Liver (tissue), 9 donors: ENCODE results near the gene ECE1. TPM values are rescaled to one million over a fixed set of nuclear protein-coding genes. Genes with fewer than 3 reads are reported as not detected.

Experiments
- DNase-seq: peaks from one replicate; pipeline ENCODE4 v3.0.0-alpha.2; 2017; ENCODE audit warnings: low spot score
- H3K27ac ChIP-seq, 2 donors: one replicate each; pipeline ENCODE4 v1.7.0; 2013; ENCODE audit warnings: inconsistent platforms in 2 of 2, low read length in 2 of 2, control low read depth in 1 of 2, low read depth in 1 of 2, mild to moderate bottlenecking in 1 of 2
- H3K27me3 ChIP-seq, 4 donors: one replicate each; pipeline versions ENCODE4 v1.6.1 to v1.7.0; 2013; ENCODE audit warnings: low read length in 3 of 4, inconsistent platforms in 1 of 4, mild to moderate bottlenecking in 1 of 4, moderate library complexity in 1 of 4; ENCODE audit not compliant: control insufficient read depth in 4 of 4, insufficient read depth in 4 of 4
- H3K36me3 ChIP-seq, 4 donors: one replicate each; pipeline versions ENCODE4 v1.6.1 to v1.7.0; 2013; ENCODE audit warnings: low read length in 3 of 4, mild to moderate bottlenecking in 3 of 4, low read depth in 1 of 4, moderate library complexity in 1 of 4; ENCODE audit not compliant: control insufficient read depth in 4 of 4, insufficient read depth in 3 of 4
- H3K4me1 ChIP-seq, 4 donors: one replicate each; pipeline versions ENCODE4 v1.6.1 to v1.7.0; 2013; ENCODE audit warnings: low read length in 3 of 4, mild to moderate bottlenecking in 3 of 4, moderate library complexity in 1 of 4; ENCODE audit not compliant: control insufficient read depth in 4 of 4, insufficient read depth in 4 of 4
- H3K4me3 ChIP-seq, 3 donors: one replicate each; pipeline versions ENCODE4 v1.6.1 to v1.7.0; 2013; ENCODE audit warnings: low read length in 3 of 3, control low read depth in 1 of 3, low read depth in 1 of 3, mild to moderate bottlenecking in 1 of 3
- H3K9ac ChIP-seq, 2 donors: one replicate each; pipeline ENCODE4 v1.7.0; 2013; ENCODE audit warnings: low read length in 2 of 2, mild to moderate bottlenecking in 2 of 2, moderate library complexity in 2 of 2, control low read depth in 1 of 2, low read depth in 1 of 2
- H3K9me3 ChIP-seq, 4 donors: one replicate each; pipeline versions ENCODE4 v1.6.1 to v1.7.0; 2013; ENCODE audit warnings: low read length in 3 of 4; ENCODE audit not compliant: control insufficient read depth in 4 of 4
- ATF3 ChIP-seq: IDR thresholded peaks from 2 replicates; pipeline ENCODE4 v1.6.1; 2016; ENCODE audit warnings: antibody characterized with exemption
- CTCF ChIP-seq: fragments of 150-350 bp; IDR thresholded peaks from 2 replicates; pipeline ENCODE4 v1.5.1; 2017; ENCODE audit warnings: improper control_type of control experiment, low read depth, low read length; ENCODE audit not compliant: missing input control
- EGR1 ChIP-seq, 2 donors: IDR thresholded peaks; 2 replicates each; pipeline ENCODE4 v1.6.1; 2016 to 2018; ENCODE audit warnings: antibody characterized with exemption in 2 of 2, low read depth in 2 of 2
- FOXA1 ChIP-seq: IDR thresholded peaks from 2 replicates; pipeline ENCODE4 v1.6.1; 2016; ENCODE audit warnings: antibody characterized with exemption
- FOXA2 ChIP-seq: IDR thresholded peaks from 2 replicates; pipeline ENCODE4 v1.6.1; 2016; ENCODE audit warnings: antibody characterized with exemption
- GABPA ChIP-seq, 2 donors: IDR thresholded peaks in 1 of 2; conservative IDR thresholded peaks in 1 of 2; 2 replicates each; pipeline ENCODE4 v1.6.1; 2016; ENCODE audit warnings: antibody characterized with exemption in 2 of 2, mild to moderate bottlenecking in 1 of 2, moderate library complexity in 1 of 2
- HNF4A ChIP-seq, 2 donors: conservative IDR thresholded peaks; 2 replicates each; pipeline ENCODE4 v1.6.1; 2016; ENCODE audit warnings: antibody characterized with exemption in 2 of 2, mild to moderate bottlenecking in 2 of 2
- HNF4G ChIP-seq: IDR thresholded peaks from 2 replicates; pipeline ENCODE4 v1.6.1; 2016; ENCODE audit warnings: antibody characterized with exemption
- JUND ChIP-seq, 2 donors: IDR thresholded peaks; 2 replicates each; pipeline ENCODE4 v1.6.1; 2016; ENCODE audit warnings: antibody characterized with exemption in 2 of 2
- MAX ChIP-seq: IDR thresholded peaks from 2 replicates; pipeline ENCODE4 v1.6.1; 2016; ENCODE audit warnings: antibody characterized with exemption
- NR2F2 ChIP-seq: IDR thresholded peaks from 2 replicates; pipeline ENCODE4 v1.6.1; 2016; ENCODE audit warnings: antibody characterized with exemption
- RAD21 ChIP-seq, 2 donors: IDR thresholded peaks; 2 replicates each; pipeline ENCODE4 v1.6.1; 2016; ENCODE audit warnings: antibody characterized with exemption in 2 of 2, mild to moderate bottlenecking in 2 of 2
- REST ChIP-seq: IDR thresholded peaks from 2 replicates; pipeline ENCODE4 v1.6.1; 2016; ENCODE audit warnings: antibody characterized with exemption, mild to moderate bottlenecking
- RXRA ChIP-seq, 2 donors: IDR thresholded peaks; 2 replicates each; pipeline ENCODE4 v1.6.1; 2017 to 2018; ENCODE audit warnings: antibody characterized with exemption in 2 of 2, mild to moderate bottlenecking in 1 of 2
- SP1 ChIP-seq: IDR thresholded peaks from 2 replicates; pipeline ENCODE4 v1.6.1; 2018; ENCODE audit warnings: antibody characterized with exemption, mild to moderate bottlenecking
- TAF1 ChIP-seq: conservative IDR thresholded peaks from 2 replicates; pipeline ENCODE4 v1.6.1; 2016; ENCODE audit warnings: antibody characterized with exemption, mild to moderate bottlenecking
- YY1 ChIP-seq: IDR thresholded peaks from 2 replicates; pipeline ENCODE4 v1.6.1; 2016; ENCODE audit warnings: antibody characterized with exemption, mild to moderate bottlenecking
- ZBTB33 ChIP-seq: IDR thresholded peaks from 2 replicates; pipeline ENCODE4 v1.6.1; 2016; ENCODE audit warnings: antibody characterized with exemption
- WGBS: extraction: QIAGEN DNeasy Blood & Tissue Kit; methylation state at CpG from one replicate; pipeline ENCODE4 v1.1.7; 2013; 5-methylcytosine and 5-hydroxymethylcytosine counted together
- polyA plus RNA-seq, 2 donors: library from polyadenylated mRNA; stranded (reverse) in 1 of 2; unstranded in 1 of 2; fragments of 200-250 nt in 1 of 2; fragments of >200 nt in 1 of 2; fragmentation: Nextera tagmentation in 1 of 2; extraction: Ambion mirVana in 1 of 2; gene quantifications; one replicate each; pipeline versions ENCODE4 v1.2.1 to v1.2.3, GENCODE V29; 2013 to 2015
- total RNA-seq, 2 donors: library from RNA; depleted of rRNA; stranded (reverse); fragments of >200 nt; gene quantifications; one replicate each; pipeline ENCODE4 v1.2.3, GENCODE V29; 2014
- donor health status: healthy.
- donor health status: healthy.
- donor health status: healthy.
- donor health status: healthy.
- donor health status: healthy.

ECE1 gene
- total and polyA plus RNA-seq, 4 donors: 29.3 to 46.4 (median 39.6) TPM

- H3K4me1 ChIP-seq: no peaks in the 10 kb centered on the region
- H3K36me3 ChIP-seq: peaks cover 14 to 77% (median 46%) of the 10 kb centered on the region in 4 donors
- H3K27me3 ChIP-seq: no peaks in the 10 kb centered on the region
- no peak for DNase-seq
- no peak overlapping the region for H3K9ac ChIP-seq
- no peak overlapping the region for H3K4me3 ChIP-seq
- no peaks in the 10 kb centered on the region for H3K9me3 ChIP-seq
- H3K27ac ChIP-seq: no peak overlapping the region
- 85% methylated on average over 12 of the region's 12 CpGs for WGBS
- TF ChIP-seq HNF4A (conservative IDR thresholded peaks at IDR 0.05) (no peak), ATF3 (no peak), CTCF (no peak), TAF1 (no peak)
Observed at GRCh38 chr1:21237446-21238088, 52.7 kb downstream of the ECE1 start.

GRCh38 chr1:21236178-21236577 lies 54.1 kb downstream of the ECE1 start:
- Histone ChIP-seq H3K27ac (no peak overlapping the region), H3K27me3 (no peaks in the 10 kb centered on the region), H3K4me1 (peaks cover 0 to 3% (median under 1%) of the 10 kb centered on the region in 4 donors), H3K36me3 (peaks cover 14 to 64% (median 39%) of the 10 kb centered on the region in 4 donors), H3K9me3 (no peaks in the 10 kb centered on the region), H3K9ac (no peak overlapping the region), H3K4me3 (no peak overlapping the region)
- TF ChIP-seq RAD21 (IDR thresholded peaks at IDR 0.05) (no peak), HNF4G (no peak), FOXA1 (no peak), NR2F2 (no peak), REST (no peak), TAF1 (no peak), ZBTB33 (no peak), GABPA (IDR thresholded peaks at IDR 0.05 in 1 of 2, conservative IDR thresholded peaks at IDR 0.05 in 1 of 2) (no peak), SP1 (no peak), ATF3 (no peak), MAX (no peak), HNF4A (conservative IDR thresholded peaks at IDR 0.05) (no peak), EGR1 (IDR thresholded peaks at IDR 0.05; ENCODE audit: low read depth in 2 of 2) (no peak), JUND (IDR thresholded peaks at IDR 0.05) (no peak), CTCF (no peak), FOXA2 (no peak), RXRA (IDR thresholded peaks at IDR 0.05) (no peak), YY1 (no peak)
- 98% methylated on average over 25 of the region's 25 CpGs for WGBS
- DNase-seq: no peak
